Hepatocyte (in vitro differentiated cells): Measurements from ENCODE around the gene RNASEH2A.

ENCODE experiments used
- EZH2 ChIP-seq: fragments of 200-600 bp; sonication (generic); IDR thresholded peaks from 2 replicates; pipeline ENCODE4 v1.6.1; 2016; ENCODE audit warnings: antibody characterized with exemption, mild to moderate bottlenecking, borderline replicate concordance
- EZH2phosphoT487 ChIP-seq: fragments of 200-600 bp; sonication (generic); IDR thresholded peaks from one replicate; pipeline ENCODE4 v1.6.1; 2018; ENCODE audit warnings: antibody characterized with exemption, mild to moderate bottlenecking, low read depth, moderate library complexity; ENCODE audit not compliant: unreplicated experiment, severe bottlenecking
- TF ChIP-seq, protein P1 (sequence below): fragments of 200-600 bp; sonication (generic); IDR thresholded peaks from 2 replicates; pipeline ENCODE4 v1.5.1; 2016; ENCODE audit warnings: antibody characterized with exemption, mild to moderate bottlenecking; ENCODE audit not compliant: poor library complexity

DNA sequence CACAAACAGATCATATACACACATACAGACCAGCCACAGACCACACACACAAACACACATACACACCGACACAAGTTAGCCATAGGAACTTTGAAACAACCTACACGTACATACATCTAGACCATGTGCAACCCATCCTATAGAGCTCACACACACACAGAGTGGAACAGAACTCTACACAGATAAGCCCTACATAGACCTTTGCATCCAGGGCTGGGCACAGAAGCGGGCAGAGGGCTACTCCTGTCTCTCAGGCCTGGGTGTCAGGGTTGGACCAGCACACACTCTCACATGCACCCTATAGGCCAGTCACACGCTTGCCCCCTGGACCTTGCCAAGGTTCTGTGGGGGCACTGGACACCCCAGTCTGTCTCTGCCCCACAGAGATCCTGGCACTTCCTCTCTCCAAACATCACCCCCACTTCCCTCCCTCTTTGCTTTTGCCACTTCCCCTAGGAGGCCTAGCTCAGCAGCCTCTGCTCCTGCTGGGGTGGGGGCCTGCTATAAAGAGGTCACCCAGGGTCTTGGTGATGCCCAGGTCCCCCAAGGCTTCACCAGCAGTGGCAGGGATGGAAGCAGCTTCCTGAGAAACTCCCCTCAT lies 20.9 kb upstream of the RNASEH2A start:
- no peak for TF ChIP-seq EZH2
- TF ChIP-seq, protein P1, sequence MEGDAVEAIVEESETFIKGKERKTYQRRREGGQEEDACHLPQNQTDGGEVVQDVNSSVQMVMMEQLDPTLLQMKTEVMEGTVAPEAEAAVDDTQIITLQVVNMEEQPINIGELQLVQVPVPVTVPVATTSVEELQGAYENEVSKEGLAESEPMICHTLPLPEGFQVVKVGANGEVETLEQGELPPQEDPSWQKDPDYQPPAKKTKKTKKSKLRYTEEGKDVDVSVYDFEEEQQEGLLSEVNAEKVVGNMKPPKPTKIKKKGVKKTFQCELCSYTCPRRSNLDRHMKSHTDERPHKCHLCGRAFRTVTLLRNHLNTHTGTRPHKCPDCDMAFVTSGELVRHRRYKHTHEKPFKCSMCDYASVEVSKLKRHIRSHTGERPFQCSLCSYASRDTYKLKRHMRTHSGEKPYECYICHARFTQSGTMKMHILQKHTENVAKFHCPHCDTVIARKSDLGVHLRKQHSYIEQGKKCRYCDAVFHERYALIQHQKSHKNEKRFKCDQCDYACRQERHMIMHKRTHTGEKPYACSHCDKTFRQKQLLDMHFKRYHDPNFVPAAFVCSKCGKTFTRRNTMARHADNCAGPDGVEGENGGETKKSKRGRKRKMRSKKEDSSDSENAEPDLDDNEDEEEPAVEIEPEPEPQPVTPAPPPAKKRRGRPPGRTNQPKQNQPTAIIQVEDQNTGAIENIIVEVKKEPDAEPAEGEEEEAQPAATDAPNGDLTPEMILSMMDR, result no peak
- TF ChIP-seq EZH2phosphoT487, result no peak
